Measurements from ENCODE around the gene ATP6V0A4.

DNA sequence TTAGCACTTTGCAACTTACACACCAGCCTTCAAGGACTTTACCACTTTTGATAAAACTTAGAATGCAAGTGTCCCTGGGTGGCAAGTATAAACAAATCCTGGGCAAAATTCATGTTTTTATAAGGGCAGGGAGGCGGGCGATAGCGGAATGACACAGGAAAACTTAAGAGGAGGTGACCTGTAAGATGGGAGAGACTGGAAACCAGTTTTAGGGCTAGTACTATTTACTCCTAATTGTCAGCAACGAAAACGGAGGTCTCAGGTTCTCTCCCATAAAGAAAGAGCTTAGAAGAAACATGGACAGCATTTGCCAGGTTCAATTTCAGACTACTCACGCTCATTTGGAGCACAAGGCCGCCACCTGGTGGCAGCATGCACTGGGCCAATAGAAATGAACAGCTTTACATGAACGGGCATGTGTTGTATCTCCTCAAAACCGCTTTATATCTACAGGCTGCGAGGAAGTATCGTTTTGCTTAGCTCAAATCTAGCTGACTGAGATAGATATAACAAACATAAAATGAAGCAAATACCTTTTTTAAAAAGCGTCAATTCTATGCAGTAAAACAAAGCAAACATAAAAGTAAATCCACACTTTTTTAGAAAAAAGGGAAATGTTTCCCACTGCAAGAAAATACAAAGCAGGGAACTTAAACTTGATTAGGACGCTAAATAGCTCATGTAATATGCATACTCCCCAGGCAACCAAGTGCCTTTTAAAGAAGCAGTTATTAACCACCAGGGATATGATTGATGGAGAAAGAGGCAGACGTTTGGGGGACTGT is 59.3 kb downstream of the ATP6V0A4 start:
- TF ChIP-seq POLR2AphosphoS5 (IDR thresholded peaks at IDR 0.05; ENCODE audit: low read depth) (no peak), SPI1 (IDR thresholded peaks at IDR 0.05; ENCODE audit: borderline replicate concordance, low read depth) (no peak), GABPA (IDR thresholded peaks at IDR 0.05; ENCODE audit: low read depth) (no peak)
- TF ChIP-seq, protein P1, sequence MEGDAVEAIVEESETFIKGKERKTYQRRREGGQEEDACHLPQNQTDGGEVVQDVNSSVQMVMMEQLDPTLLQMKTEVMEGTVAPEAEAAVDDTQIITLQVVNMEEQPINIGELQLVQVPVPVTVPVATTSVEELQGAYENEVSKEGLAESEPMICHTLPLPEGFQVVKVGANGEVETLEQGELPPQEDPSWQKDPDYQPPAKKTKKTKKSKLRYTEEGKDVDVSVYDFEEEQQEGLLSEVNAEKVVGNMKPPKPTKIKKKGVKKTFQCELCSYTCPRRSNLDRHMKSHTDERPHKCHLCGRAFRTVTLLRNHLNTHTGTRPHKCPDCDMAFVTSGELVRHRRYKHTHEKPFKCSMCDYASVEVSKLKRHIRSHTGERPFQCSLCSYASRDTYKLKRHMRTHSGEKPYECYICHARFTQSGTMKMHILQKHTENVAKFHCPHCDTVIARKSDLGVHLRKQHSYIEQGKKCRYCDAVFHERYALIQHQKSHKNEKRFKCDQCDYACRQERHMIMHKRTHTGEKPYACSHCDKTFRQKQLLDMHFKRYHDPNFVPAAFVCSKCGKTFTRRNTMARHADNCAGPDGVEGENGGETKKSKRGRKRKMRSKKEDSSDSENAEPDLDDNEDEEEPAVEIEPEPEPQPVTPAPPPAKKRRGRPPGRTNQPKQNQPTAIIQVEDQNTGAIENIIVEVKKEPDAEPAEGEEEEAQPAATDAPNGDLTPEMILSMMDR (IDR thresholded peaks at IDR 0.05; ENCODE audit: insufficient read depth, low read length) = peak; percentile 94
- TF ChIP-seq, protein P2, sequence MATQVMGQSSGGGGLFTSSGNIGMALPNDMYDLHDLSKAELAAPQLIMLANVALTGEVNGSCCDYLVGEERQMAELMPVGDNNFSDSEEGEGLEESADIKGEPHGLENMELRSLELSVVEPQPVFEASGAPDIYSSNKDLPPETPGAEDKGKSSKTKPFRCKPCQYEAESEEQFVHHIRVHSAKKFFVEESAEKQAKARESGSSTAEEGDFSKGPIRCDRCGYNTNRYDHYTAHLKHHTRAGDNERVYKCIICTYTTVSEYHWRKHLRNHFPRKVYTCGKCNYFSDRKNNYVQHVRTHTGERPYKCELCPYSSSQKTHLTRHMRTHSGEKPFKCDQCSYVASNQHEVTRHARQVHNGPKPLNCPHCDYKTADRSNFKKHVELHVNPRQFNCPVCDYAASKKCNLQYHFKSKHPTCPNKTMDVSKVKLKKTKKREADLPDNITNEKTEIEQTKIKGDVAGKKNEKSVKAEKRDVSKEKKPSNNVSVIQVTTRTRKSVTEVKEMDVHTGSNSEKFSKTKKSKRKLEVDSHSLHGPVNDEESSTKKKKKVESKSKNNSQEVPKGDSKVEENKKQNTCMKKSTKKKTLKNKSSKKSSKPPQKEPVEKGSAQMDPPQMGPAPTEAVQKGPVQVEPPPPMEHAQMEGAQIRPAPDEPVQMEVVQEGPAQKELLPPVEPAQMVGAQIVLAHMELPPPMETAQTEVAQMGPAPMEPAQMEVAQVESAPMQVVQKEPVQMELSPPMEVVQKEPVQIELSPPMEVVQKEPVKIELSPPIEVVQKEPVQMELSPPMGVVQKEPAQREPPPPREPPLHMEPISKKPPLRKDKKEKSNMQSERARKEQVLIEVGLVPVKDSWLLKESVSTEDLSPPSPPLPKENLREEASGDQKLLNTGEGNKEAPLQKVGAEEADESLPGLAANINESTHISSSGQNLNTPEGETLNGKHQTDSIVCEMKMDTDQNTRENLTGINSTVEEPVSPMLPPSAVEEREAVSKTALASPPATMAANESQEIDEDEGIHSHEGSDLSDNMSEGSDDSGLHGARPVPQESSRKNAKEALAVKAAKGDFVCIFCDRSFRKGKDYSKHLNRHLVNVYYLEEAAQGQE (IDR thresholded peaks at IDR 0.05; ENCODE audit: insufficient replicate concordance, low read depth) = no peak
